Right hindlimb (tissue), 1 donor: ENCODE results near the gene ADK.
"Not testable (repeated sequence)": the region's sequence is repeated elsewhere in the genome, so short reads cannot be mapped to it uniquely, and the experiment has no call there.

Source experiments
- DNase-seq: peaks from one replicate; pipeline ENCODE4 v3.0.0-alpha.2; 2018

Gene ADK

DNA sequence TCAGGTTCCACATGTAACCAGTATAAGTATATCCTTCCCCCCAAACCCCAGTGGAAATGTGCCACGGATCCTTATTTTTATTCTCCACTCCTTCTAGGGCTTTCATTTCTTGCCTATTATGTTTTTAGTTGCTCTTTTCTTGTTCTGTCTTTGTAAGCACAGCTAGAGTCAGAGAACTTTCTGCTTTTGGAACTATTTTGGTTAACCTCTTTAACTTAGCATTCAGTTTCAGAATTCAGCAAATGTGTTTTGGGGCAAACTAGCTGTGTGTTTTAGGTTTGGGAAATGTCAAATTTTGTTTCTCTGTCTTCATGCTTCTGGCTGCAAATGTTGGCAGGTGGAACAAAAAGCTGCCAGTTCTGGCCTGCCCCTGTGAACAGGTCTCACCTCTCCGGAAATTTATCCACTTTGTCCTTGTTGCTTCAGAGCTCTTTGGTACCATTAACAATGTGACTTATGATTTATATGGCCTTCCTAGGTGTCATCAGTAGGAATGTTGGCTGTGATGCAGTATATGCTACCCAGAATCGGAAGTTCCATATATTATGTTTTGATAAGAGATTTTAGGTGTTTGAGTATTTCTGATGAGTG is 156.1 kb downstream of the ADK start:
- DNase-seq = no peak

DNA sequence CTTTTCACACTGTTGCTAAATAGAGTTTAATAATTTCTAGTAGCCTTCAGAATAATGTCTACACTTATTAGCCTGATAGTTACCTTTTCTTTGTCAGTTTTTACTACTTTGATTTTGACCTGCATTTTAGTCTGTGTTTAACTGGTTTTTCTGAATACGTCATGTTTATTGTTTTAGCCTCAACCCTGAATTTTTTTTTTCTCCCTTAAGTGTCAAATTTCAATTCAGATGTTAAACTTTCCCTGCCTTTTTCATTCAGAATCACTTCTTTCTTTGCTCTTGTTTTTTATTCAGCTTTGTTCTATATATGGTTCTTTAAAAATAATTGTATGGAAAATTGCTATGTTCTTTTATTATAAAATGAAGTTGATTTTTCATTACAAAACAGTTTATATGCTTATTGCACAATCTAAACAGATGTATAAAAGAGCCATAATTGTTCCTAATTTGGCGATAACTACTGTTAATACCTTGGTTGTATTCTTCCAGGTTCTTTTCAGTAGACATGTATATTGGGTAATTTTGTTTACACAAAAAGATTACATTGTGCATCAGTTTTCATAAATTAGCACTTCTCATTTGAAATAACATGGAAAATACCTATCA is 159.7 kb downstream of the ADK start:
- no peak for DNase-seq

DNA sequence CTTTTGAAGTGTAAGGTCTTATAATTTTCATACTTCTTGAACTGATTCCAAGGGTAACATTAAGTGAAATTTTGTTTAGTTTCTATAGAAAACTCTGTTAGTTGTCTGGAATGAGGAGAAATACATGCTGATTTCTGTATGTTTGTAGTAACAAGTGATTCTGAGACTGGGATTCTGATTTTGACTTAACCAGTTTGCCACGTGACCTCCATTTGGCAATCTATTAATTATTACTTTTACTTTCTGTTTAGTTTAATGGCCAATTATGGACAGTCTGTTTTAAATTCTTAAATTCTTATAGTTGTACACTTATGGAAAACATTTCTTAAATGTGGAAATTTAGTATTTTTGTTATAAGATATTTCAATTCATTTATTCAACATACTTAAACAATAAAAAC is 163.1 kb downstream of the ADK start:
- no peak for DNase-seq

GRCh38 chr10:74320026-74320425 is 169.0 kb downstream of the ADK start:
- DNase-seq = no peak

DNA sequence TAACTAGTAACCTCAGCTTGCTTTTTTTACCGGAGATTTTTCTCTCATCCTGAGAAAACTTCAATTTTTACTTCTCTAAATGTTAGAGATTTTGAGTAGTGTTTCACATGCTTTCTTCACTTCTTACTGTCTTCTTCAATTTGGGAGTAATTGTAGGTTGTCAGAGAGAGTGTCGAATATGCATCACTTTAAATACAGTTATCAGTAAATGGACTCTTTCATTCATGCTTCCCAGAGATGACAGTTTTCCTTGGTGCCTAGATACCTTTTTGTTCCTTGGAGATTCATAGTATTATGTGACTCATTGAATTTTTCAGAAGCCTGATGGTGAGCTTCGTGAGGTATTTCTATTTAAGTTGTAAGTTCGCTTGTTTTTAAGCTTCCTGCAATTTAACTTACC is 169.7 kb downstream of the ADK start:
- no peak for DNase-seq

DNA sequence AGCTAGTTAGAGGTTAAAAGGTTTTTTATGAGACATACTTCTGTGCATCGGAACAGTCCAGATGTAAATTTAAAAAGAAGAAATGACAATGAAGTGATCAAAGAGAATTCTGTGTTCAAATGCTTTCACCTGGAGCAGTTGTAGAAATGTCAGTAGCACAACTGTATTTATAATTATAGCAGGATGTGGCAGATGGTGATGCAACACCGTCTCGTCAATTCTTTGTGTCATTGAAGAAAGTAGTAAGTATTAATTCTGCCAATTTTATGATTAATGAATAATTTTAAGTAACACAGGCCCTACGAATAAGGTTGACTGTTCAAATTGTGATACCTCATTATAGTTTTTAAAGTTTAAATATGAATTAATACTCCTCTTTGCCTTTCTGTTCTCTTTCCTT is 171.1 kb downstream of the ADK start:
- no peak for DNase-seq

- no peak for DNase-seq
These were observed 171.5 kb downstream of the ADK start for GRCh38 chr10:74322565-74322964.

DNA sequence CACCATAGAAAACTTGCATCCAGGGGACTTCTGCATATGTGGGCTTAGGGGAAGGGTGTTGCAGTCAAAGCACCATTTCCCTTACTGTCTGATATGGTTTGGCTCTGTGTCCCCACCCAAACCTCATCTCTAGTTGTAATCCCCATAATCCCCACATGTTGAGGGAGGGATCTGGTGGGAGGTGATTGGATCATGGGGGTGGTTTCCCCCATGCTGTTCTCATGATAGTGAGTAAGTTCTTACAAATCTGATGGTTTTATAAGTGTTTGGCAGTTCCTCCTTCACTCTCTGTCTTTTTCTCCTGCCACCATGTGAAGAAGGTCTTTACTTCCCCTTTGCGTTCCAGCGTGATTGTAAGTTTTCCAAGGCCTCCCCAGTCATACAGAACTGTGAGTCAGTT is 177.4 kb downstream of the ADK start:
- no peak for DNase-seq

GRCh38 chr10:74329873-74330272 is 178.9 kb downstream of the ADK start:
- no peak for DNase-seq

GRCh38 chr10:74330646-74331045 is 179.6 kb downstream of the ADK start:
- DNase-seq = no peak

DNA sequence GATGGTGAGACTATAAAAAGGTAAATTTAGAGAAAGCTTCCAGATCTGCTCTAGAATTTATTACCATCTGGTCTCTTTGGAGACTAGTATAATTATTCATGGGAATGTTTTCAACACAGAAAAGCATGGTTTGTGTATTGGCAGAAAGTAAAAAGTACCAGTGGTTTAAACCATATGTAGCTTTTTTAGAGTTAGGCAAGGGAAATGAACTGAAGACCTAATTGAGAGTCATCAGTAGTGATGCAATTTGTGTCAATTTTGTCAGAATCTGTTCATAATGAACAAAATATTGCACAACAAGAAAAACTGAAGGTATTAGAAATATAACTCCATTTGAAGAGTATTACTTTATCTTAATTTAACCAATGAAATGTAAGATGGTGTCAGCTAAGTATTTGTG is 181.4 kb downstream of the ADK start:
- DNase-seq = no peak

- no peak for DNase-seq
These were observed 182.2 kb downstream of the ADK start for GRCh38 chr10:74333174-74333573.

DNA sequence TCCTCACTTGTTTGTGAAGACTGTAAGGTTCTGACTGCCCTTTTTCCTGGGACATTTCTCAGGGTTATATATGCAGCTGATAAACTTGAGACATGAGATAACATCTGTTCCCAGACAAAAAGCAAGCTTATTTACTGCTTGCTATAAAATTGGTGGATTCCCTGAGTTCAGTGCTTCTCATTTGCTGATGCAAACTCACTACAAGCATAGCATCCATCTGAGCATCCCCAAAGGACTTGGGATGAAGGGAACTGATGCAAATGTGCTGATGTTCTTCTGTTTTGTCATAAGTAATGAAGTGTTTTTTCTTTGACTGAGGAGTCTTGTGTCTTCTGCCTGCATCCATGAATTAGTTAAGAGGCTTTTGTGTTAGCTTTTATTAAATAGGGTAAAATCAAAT is 183.2 kb downstream of the ADK start:
- no peak for DNase-seq

DNA sequence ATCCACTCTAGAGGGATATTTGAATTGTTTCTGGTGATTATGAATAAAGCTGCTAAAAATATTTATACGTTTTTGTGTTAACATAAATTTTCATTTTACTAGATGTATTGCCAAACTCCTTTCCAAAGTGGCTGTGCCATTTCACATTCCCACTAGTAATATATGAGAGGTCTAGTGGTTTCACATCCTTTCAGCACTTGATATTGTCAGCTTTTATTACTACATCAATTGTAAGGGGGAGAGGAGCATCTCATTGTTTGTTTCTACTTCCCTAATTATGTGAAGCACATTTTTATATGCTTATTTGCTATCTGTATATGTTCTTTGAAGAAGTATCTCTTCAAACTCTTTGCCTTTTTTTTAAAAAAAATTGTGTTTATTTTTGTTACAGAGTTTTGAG is 184.5 kb downstream of the ADK start:
- no peak for DNase-seq

DNA sequence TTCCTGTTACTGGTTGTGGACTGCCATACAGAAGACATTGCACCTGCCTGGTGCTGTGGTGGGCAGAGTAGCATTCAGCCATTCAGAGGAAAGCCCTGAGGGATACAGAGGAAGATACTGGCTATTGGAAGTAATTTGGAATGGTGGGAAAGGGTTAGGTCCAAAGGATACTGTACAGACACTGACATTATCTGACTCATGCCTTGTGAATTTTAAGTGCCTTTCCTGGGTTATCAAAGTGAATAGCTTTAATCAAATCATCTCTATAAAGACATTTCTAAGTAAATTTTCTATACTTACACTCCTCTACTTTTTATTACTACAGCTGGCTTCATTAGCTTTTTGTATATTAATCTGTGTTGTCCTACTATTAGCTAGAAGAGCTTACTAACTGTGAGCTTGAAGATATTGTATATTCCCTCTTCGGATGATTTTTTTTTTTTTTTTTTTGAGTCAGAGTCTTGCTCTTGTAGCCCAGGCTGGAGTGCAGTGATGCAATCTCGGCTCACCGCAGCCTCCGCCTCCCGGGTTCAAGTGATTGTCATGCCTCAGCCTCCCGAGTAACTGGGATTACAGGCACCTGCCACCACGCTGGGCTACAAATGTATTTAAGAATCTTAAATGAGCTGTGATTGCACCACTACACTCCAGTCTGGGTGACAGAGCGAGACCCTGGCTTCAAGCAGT is 186.5 kb downstream of the ADK start:
- no peak for DNase-seq

GRCh38 chr10:74342991-74343390 is 192.0 kb downstream of the ADK start:
- no peak for DNase-seq

DNA sequence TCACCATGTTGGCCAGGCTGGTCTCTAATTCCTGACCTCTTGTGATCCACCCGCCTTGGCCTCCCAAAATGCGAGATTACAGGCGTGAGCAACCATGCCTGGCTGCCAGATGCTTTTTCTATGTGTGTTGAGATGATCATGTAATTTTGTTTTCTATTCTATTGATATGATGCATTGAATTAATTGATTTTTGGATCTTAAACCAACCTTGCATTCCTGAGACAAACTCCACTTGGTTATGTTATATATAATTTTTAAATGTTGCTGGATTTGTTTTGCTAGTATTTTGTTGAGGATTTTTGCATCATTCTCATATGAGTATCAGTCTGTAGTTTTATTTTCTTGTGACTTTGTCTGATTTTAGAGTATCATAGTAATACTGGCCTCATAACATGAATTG is 192.8 kb downstream of the ADK start:
- DNase-seq = no peak

DNA sequence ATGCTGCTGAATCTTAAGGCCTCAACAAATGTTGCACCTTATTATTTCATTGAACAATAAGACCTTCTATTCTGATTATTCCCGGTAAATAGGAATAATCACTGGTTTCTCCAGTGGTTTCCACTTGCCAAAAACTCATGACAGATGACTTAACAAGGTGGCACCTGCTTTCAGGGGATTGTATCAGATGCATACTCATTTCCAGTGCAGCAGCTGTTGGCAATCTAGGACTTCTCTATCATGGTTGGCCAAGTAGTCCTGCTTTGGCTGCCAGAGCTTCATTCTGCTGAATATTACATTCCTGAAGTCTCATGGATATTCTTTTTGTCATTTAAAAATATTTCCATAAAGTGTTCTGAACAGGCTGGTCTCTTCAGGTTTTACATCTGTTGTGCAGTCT is 193.3 kb downstream of the ADK start:
- DNase-seq = no peak

DNA sequence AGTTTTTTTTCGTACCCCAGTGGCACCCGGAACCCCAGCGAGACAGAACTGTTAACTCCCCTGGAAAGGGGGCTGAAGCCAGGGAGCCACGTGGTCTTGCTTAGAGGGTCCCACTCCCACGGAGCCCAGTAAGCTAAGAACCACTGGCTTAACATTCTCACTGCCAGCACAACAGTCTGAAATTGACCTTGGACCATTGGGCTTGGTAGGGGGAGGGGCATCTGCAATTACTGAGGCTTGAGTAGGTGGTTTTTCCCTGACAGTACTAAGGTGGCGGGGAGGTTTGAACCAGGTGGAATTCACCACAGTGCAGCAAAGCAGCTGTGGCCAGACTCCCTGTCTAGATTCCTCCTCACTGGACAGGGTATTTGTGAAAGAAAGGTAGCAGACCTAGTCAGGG is 196.5 kb downstream of the ADK start:
- no peak for DNase-seq

GRCh38 chr10:74353021-74353420 is 202.0 kb downstream of the ADK start:
- DNase-seq = not testable (repeated sequence)

GRCh38 chr10:74361678-74362077 is 210.7 kb downstream of the ADK start:
- no peak for DNase-seq

DNA sequence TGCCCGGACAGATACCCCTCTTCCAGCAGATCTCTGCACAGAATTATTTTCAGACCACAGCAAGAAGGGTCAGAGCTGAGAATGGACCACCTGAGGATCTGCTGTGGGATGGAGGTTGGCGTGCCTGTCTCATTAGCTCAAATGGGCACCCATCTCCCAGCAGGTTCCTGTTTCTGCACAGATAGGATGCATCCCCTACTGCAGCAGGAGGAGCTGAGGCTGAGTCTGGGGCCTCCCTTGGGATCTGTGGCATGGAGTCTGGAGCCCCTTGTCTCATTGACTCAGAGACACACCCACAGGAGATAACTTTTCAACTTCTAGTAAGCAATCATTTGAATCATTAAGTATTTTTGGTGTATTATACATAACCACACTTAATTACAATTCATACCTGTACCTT is 212.7 kb downstream of the ADK start:
- no peak for DNase-seq

DNA sequence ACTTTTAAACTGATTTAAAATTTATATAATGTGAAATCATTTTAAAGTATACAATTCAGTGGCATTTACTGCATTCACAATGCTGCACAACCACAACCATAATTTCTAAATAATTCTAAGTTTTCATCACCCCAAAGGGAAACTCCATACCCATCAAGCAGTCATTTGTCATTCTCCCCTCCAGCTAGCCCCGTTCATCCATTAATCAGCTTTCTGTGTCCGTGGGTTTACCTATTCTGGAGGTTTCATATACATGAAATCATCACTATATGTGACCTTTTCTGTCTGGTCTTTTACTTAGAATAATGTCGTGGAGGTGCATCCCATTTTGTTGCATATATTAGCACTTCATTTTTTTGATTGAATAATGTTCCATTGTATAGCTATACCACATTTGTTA is 214.1 kb downstream of the ADK start:
- no peak for DNase-seq

DNA sequence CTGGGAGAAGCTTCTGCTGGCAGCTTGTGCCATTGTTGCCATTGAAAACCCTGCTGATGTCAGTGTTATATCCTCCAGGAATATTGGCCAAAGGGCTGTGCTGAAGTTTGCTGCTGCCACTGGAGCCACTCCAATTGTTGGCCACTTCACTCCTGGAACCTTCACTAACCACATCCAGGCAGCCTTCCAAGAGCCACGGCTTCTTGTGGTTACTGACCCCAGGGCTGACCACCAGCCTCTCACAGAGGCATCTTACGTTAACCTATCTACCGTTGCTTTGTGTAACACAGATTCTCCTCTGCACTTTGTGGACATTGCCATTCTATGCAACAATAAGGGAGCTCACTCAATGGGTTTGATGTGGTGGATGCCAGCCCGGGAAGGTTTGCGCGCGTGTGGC is 220.7 kb downstream of the ADK start:
- peak; percentile 28 for DNase-seq

DNA sequence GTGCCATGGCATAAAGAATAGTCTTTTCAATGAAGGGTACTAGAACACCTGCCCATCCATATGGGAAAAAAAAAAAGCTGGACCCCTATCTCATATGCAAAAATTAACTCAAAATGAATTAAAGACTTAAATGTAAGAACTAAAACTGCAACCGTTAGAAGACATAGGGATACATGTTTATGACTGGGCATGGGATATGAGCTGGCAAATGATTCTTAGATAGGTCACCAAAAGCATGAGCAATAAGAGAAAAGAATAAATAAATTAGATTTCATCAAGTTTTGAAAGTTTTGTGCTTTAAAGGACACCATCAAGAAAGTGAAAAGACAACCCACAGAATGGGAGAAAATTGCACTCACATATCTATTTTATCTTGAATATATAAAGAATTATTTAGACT is 222.0 kb downstream of the ADK start:
- no peak for DNase-seq
